ES-I3 (cell line): ENCODE results near the gene SLC24A3.

ENCODE experiments used
- H3K36me3 ChIP-seq: 2 replicates; pipeline ENCODE4 v1.6.1; 2013; ENCODE audit warnings: mild to moderate bottlenecking, low read length, control low read depth, moderate library complexity; ENCODE audit not compliant: insufficient read depth
- H3K4me1 ChIP-seq: 2 replicates; pipeline ENCODE4 v1.6.1; 2013; ENCODE audit warnings: mild to moderate bottlenecking, control low read depth, low read length; ENCODE audit not compliant: insufficient read depth
- H3K9ac ChIP-seq: 2 replicates; pipeline ENCODE4 v1.6.1; 2013; ENCODE audit warnings: low read depth, mild to moderate bottlenecking, low read length, moderate library complexity
- H3K9me3 ChIP-seq: 2 replicates; pipeline ENCODE4 v1.6.1; 2013; ENCODE audit warnings: mild to moderate bottlenecking, low read length, moderate library complexity; ENCODE audit not compliant: control insufficient read depth, insufficient read depth

The SLC24A3 gene

GRCh38 chr20:19598117-19598850 lies 385.8 kb downstream of the SLC24A3 start:
- Histone ChIP-seq H3K9ac (no peak overlapping the region), H3K9me3 (no peaks in the 10 kb centered on the region; the same call in 1 of the 2 replicates), H3K4me1 (no peaks in the 10 kb centered on the region), H3K36me3 (no peaks in the 10 kb centered on the region)

GRCh38 chr20:19599200-19599599 lies 386.8 kb downstream of the SLC24A3 start:
- Histone ChIP-seq H3K36me3 (no peaks in the 10 kb centered on the region), H3K4me1 (no peaks in the 10 kb centered on the region), H3K9ac (no peak overlapping the region), H3K9me3 (no peaks in the 10 kb centered on the region; the same call in 1 of the 2 replicates)

- no peaks in the 10 kb centered on the region for H3K36me3 ChIP-seq
- no peak overlapping the region for H3K9ac ChIP-seq
- H3K4me1 ChIP-seq: no peaks in the 10 kb centered on the region
- H3K9me3 ChIP-seq: no peaks in the 10 kb centered on the region; the same call in 1 of the 2 replicates
Measured at GRCh38 chr20:19600042-19600441, 387.6 kb downstream of the SLC24A3 start.

GRCh38 chr20:19601126-19601810 lies 388.8 kb downstream of the SLC24A3 start:
- Histone ChIP-seq H3K4me1 (no peaks in the 10 kb centered on the region), H3K9ac (no peak overlapping the region), H3K9me3 (no peaks in the 10 kb centered on the region; the same call in 1 of the 2 replicates), H3K36me3 (no peaks in the 10 kb centered on the region)

GRCh38 chr20:19602675-19603375 lies 390.4 kb downstream of the SLC24A3 start:
- H3K4me1 ChIP-seq: no peaks in the 10 kb centered on the region
- no peaks in the 10 kb centered on the region for H3K9me3 ChIP-seq
- no peaks in the 10 kb centered on the region for H3K36me3 ChIP-seq
- no peak overlapping the region for H3K9ac ChIP-seq

- no peaks in the 10 kb centered on the region for H3K9me3 ChIP-seq
- H3K4me1 ChIP-seq: no peaks in the 10 kb centered on the region
- H3K9ac ChIP-seq: no peak overlapping the region
- H3K36me3 ChIP-seq: no peaks in the 10 kb centered on the region
Measured at GRCh38 chr20:19603376-19603750, 390.9 kb downstream of the SLC24A3 start.

GRCh38 chr20:19605786-19606485 lies 393.5 kb downstream of the SLC24A3 start:
- no peaks in the 10 kb centered on the region for H3K36me3 ChIP-seq
- no peak overlapping the region for H3K9ac ChIP-seq
- H3K9me3 ChIP-seq: no peaks in the 10 kb centered on the region
- H3K4me1 ChIP-seq: no peaks in the 10 kb centered on the region

GRCh38 chr20:19609642-19610223 lies 397.3 kb downstream of the SLC24A3 start:
- H3K9ac ChIP-seq: no peak overlapping the region
- no peaks in the 10 kb centered on the region for H3K9me3 ChIP-seq
- H3K36me3 ChIP-seq: no peaks in the 10 kb centered on the region
- no peaks in the 10 kb centered on the region for H3K4me1 ChIP-seq

GRCh38 chr20:19615629-19616028 lies 403.2 kb downstream of the SLC24A3 start:
- Histone ChIP-seq H3K9me3 (no peaks in the 10 kb centered on the region), H3K36me3 (no peaks in the 10 kb centered on the region), H3K9ac (no peak overlapping the region), H3K4me1 (peaks cover 3% of the 10 kb centered on the region)

- Histone ChIP-seq H3K4me1 (peaks cover 7% of the 10 kb centered on the region), H3K36me3 (no peaks in the 10 kb centered on the region), H3K9me3 (no peaks in the 10 kb centered on the region), H3K9ac (no peak overlapping the region)
Measured at GRCh38 chr20:19616081-19616480, 403.6 kb downstream of the SLC24A3 start.

- H3K36me3 ChIP-seq: no peaks in the 10 kb centered on the region
- peaks cover 8% of the 10 kb centered on the region for H3K4me1 ChIP-seq
- no peaks in the 10 kb centered on the region for H3K9me3 ChIP-seq
- H3K9ac ChIP-seq: no peak overlapping the region
Measured at GRCh38 chr20:19616620-19617019, 404.2 kb downstream of the SLC24A3 start.

GRCh38 chr20:19617256-19617655 lies 404.8 kb downstream of the SLC24A3 start:
- peaks cover 8% of the 10 kb centered on the region for H3K4me1 ChIP-seq
- no peaks in the 10 kb centered on the region for H3K36me3 ChIP-seq
- no peaks in the 10 kb centered on the region for H3K9me3 ChIP-seq
- no peak overlapping the region for H3K9ac ChIP-seq

GRCh38 chr20:19618711-19619110 lies 406.3 kb downstream of the SLC24A3 start:
- no peaks in the 10 kb centered on the region for H3K9me3 ChIP-seq
- no peaks in the 10 kb centered on the region for H3K36me3 ChIP-seq
- no peak overlapping the region for H3K9ac ChIP-seq
- H3K4me1 ChIP-seq: peaks cover 8% of the 10 kb centered on the region

GRCh38 chr20:19619904-19620430 lies 407.5 kb downstream of the SLC24A3 start:
- H3K36me3 ChIP-seq: no peaks in the 10 kb centered on the region
- H3K9ac ChIP-seq: no peak overlapping the region
- H3K9me3 ChIP-seq: 0 out of 2 replicates have a peak, but pooled peaks cover 7% of the 10 kb centered on the region
- peaks cover 8% of the 10 kb centered on the region for H3K4me1 ChIP-seq
